ENCODE results near the gene DPEP3. TPM values are rescaled to one million over a fixed set of nuclear protein-coding genes. Genes with fewer than 3 reads are reported as not detected.

The DPEP3 gene
- total and polyA plus RNA-seq, 10 of the 15 experiments (the other 5 are each of a cell fraction or from before 2014, with no cell fraction given), result not detected

DNA sequence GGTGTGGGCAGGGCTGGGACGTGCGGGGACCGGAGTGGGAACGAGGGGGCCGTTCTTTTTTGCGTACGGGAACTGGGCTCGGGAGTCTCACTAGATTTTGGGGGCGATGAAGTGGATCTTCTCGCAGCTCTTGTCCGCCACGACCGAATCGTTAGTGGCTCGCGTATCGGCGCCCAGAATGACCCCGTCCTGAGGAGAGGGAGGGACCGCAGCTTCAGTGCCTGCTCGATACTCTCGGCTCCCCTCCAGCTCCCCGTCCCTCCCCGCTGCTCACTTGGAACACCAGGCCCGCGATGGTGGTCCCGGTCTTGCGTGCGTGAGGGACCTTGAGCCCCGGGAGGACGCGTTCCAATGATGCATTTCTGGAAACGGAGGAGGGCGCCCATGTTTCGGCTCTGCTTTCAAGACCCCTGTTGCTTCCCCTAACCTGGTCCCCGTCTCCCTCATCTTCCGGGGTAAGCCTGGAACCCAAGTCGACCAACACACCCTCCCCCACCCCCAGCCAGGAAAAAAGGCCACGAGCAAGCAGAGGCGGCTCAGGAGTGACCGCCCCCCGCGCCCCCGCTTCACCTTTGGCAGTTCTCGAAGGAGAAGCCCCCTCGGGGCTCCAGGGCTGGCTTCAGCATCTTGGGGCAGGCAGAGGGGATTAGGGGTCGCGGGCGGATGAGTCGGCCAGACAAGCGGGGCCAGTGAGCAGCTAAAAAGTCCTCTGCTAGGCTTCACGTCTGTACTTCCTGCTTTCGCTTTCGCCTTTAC lies 44.0 kb downstream of the DPEP3 start, which contains the start of gene PSMB10 (continued):
- TF ChIP-seq, protein P1, sequence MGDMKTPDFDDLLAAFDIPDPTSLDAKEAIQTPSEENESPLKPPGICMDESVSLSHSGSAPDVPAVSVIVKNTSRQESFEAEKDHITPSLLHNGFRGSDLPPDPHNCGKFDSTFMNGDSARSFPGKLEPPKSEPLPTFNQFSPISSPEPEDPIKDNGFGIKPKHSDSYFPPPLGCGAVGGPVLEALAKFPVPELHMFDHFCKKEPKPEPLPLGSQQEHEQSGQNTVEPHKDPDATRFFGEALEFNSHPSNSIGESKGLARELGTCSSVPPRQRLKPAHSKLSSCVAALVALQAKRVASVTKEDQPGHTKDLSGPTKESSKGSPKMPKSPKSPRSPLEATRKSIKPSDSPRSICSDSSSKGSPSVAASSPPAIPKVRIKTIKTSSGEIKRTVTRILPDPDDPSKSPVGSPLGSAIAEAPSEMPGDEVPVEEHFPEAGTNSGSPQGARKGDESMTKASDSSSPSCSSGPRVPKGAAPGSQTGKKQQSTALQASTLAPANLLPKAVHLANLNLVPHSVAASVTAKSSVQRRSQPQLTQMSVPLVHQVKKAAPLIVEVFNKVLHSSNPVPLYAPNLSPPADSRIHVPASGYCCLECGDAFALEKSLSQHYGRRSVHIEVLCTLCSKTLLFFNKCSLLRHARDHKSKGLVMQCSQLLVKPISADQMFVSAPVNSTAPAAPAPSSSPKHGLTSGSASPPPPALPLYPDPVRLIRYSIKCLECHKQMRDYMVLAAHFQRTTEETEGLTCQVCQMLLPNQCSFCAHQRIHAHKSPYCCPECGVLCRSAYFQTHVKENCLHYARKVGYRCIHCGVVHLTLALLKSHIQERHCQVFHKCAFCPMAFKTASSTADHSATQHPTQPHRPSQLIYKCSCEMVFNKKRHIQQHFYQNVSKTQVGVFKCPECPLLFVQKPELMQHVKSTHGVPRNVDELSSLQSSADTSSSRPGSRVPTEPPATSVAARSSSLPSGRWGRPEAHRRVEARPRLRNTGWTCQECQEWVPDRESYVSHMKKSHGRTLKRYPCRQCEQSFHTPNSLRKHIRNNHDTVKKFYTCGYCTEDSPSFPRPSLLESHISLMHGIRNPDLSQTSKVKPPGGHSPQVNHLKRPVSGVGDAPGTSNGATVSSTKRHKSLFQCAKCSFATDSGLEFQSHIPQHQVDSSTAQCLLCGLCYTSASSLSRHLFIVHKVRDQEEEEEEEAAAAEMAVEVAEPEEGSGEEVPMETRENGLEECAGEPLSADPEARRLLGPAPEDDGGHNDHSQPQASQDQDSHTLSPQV (IDR thresholded peaks at IDR 0.05), result no peak
- TF ChIP-seq CBFB (IDR thresholded peaks at IDR 0.05; ENCODE audit: low read depth) (no peak), KLF5 (IDR thresholded peaks at IDR 0.05; ENCODE audit: partially characterized antibody) (peak; percentile 62)

DNA sequence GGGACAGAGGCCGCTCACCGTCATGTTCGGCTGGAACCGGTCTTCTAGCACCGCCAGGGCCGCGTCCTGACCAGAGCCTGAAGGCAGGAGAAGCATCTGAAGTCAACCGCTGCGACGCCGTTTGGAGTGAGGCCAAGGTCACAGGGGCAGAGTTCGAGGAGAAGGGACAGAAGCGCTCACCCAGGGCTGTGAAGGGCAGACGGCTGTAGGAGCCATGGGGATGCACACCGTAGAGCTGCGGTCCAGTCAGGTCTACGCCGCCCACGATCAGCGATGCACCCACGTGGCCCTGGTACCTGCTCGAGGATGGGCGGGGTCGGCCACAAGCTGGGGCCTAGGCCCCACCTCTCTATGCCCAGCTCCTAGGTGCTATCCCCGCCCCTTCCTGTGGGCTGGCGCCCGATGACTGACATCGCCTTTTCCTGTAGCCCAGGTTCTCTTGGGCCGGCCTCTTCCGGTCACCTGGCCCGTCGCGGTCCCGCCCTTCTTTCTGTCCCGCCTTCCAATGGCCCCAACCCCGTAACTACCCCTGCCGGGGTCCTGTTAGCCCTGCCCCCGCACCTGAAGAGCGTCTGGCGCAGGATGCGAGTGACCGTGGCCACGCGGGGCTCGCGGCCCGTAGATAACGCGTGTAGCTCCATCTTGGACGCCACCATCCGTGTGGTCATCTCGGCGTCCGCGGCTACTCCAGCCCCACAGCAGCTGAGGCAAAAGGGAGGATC lies 44.7 kb downstream of the DPEP3 start:
- peaks cover 21 to 25% of the 10 kb centered on the region in 2 experiments for H3K36me3 ChIP-seq (ENCODE audit: control insufficient read depth in 2 of 2, insufficient read depth in 2 of 2, low read length in 1 of 2)
- intact Hi-C loops (cut with micrococcal nuclease; ENCODE audit: unreplicated experiment) (loop anchor here (2.0 to 5.0 kb wide), 2 partner anchors 89 to 107 kb away; partner anchors contain the start of genes CENPT and NUTF2), in situ Hi-C loops (cut with MboI) (no loop called here)
- H3K27me3 ChIP-seq (replicated peaks in 1 of 2; ENCODE audit: control insufficient read depth in 2 of 2, insufficient read depth in 2 of 2, low read length in 1 of 2), result no peaks in the 10 kb centered on the region
- no peaks in the 10 kb centered on the region for H3K9me3 ChIP-seq (replicated peaks; ENCODE audit: control insufficient read depth, insufficient read depth, low read length)
- peaks cover 12% of the 10 kb centered on the region for H3K4me1 ChIP-seq (ENCODE audit: control insufficient read depth, insufficient read depth, low read length)
- no TSS peak for BruUV-seq (replicated peaks)
- SMC1A ChIA-PET (ENCODE audit: uncharacterized antibody, unreplicated experiment), result interaction anchor here (0.5 to 2.0 kb wide), 13 partner anchors 9 to 265 kb away, joined by 3 to 6 read pairs (median 3); partner anchors contain the start of genes NFATC3 and NUTF2
- ATAC-seq, result peak; percentile 94
- POLR2A ChIA-PET, result interaction anchor here (0.6 to 3.4 kb wide), 21 partner anchors 9 to 455 kb away, joined by 3 to 16 read pairs (median 4); partner anchors contain the start of genes ACD, ATP6V0D1, CTCF and LCAT
- RAD21 ChIA-PET (ENCODE audit: unreplicated experiment), result interaction anchor here (0.7 to 1.7 kb wide), 22 partner anchors 25 to 454 kb away, joined by 3 to 10 read pairs (median 3); partner anchors contain the start of genes ATP6V0D1, DDX28, DUS2 and EDC4
- H3K9ac ChIP-seq (ENCODE audit: control insufficient read depth, insufficient read depth, low read length), result peak overlapping the region; percentile 94
- CTCF ChIA-PET, result interaction anchor here (0.7 to 3.5 kb wide), 18 partner anchors 10 to 415 kb away, joined by 3 to 15 read pairs (median 3); partner anchors contain the start of gene NRN1L
- H3K27ac ChIP-seq (ENCODE audit: control insufficient read depth, insufficient read depth), result peak overlapping the region; percentile 98
- FAIRE-seq, result peak; percentile 96
- H4K20me1 ChIP-seq (ENCODE audit: control insufficient read depth, insufficient read depth), result no peaks in the 10 kb centered on the region
- H3K4me2 ChIP-seq (ENCODE audit: control insufficient read depth, insufficient read depth), result peak overlapping the region; percentile 81
- 11% methylated on average over 55 of the region's 55 CpGs for WGBS (ENCODE audit: insufficient coverage, insufficient replicate concordance, low lambda C conversion rate, missing lambda C conversion rate)
- no peak overlapping the region; the same call in 1 of the 2 replicates for H2AFZ ChIP-seq (ENCODE audit: control insufficient read depth, low read depth, low read length)
- peak; percentile 84 for DNase-seq (ENCODE audit: low read depth, low spot score)
- H3K4me3 ChIP-seq, result peak overlapping the region; percentile 89
- H3K79me2 ChIP-seq (ENCODE audit: control insufficient read depth, insufficient read depth, low read length), result peaks cover 31% of the 10 kb centered on the region
- no peak for TF ChIP-seq IKZF2 (IDR thresholded peaks at IDR 0.05)
- peak; percentile 31 for TF ChIP-seq BACH1 (IDR thresholded peaks at IDR 0.05; ENCODE audit: borderline replicate concordance)
- TF ChIP-seq, protein P2, sequence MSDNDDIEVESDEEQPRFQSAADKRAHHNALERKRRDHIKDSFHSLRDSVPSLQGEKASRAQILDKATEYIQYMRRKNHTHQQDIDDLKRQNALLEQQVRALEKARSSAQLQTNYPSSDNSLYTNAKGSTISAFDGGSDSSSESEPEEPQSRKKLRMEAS (IDR thresholded peaks at IDR 0.05; ENCODE audit: low read depth, low read length), result peak; percentile 84
- TF ChIP-seq MYC (IDR thresholded peaks at IDR 0.05; ENCODE audit: insufficient read depth, insufficient read length, insufficient replicate concordance, low read length, severe bottlenecking), result no peak
- peak; percentile 86 for TF ChIP-seq GABPA (IDR thresholded peaks at IDR 0.05; ENCODE audit: low read depth)
- TF ChIP-seq, protein P3, sequence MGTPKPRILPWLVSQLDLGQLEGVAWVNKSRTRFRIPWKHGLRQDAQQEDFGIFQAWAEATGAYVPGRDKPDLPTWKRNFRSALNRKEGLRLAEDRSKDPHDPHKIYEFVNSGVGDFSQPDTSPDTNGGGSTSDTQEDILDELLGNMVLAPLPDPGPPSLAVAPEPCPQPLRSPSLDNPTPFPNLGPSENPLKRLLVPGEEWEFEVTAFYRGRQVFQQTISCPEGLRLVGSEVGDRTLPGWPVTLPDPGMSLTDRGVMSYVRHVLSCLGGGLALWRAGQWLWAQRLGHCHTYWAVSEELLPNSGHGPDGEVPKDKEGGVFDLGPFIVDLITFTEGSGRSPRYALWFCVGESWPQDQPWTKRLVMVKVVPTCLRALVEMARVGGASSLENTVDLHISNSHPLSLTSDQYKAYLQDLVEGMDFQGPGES (IDR thresholded peaks at IDR 0.05), result peak; percentile 21; the same call in 1 of the 2 replicates
- TF ChIP-seq, protein P4, sequence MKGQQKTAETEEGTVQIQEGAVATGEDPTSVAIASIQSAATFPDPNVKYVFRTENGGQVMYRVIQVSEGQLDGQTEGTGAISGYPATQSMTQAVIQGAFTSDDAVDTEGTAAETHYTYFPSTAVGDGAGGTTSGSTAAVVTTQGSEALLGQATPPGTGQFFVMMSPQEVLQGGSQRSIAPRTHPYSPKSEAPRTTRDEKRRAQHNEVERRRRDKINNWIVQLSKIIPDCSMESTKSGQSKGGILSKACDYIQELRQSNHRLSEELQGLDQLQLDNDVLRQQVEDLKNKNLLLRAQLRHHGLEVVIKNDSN (IDR thresholded peaks at IDR 0.05; ENCODE audit: borderline replicate concordance, extremely low read length, insufficient read depth, low read depth, low read length), result peak; percentile 87

Measured in GM12878 (cell line).